COR-L47 (cell line): ENCODE data around the gene GPR68.
"Not testable (repeated sequence)": the region's sequence is repeated elsewhere in the genome, so short reads cannot be mapped to it uniquely, and the experiment has no call there.

Experiments
- DNase-seq: peaks from one replicate; lab custom pipeline; 2025; lab: John Stamatoyannopoulos, UW

The GPR68 gene

DNA sequence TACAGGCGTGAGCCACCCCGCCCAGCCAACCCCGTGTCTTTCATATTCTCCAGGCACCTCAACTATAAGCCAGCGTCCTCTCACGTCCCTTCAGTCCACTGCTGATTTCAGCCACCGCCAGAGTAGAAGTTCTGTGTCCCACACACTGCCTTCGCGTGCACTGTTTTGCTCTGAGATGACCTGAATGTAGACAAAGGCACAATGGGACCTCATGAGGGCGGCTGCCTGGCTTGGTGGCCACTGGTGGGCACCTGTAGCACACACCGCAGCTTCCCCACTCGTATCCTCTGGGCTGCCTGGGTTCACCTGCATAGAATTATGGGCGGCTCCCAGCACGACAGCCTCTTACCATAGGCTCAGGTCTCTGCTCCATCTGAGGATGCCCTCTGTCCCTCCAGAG, 57.2 kb downstream of the GPR68 start:
- no peak for DNase-seq

- DNase-seq, result no peak
These were observed 57.9 kb downstream of the GPR68 start for GRCh38 chr14:91186515-91187066.

DNA sequence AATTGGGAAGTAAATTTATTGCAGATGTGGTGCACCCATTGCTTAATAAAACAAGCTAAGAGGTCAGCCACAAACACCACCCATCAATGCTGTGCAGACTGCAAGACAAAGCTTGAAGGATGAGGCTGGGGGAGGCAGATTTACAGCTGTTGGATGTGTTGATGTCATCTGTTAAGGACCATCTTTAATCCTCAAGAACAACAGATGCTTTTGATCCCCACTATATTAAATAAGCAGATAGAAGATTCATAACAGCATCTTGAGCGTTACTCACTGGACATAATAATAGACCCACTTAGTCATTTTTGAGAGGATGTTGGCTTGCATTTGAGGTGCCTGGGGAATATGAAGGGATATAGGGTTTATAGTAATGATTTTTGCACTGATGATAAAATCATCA, 58.8 kb downstream of the GPR68 start:
- DNase-seq, result no peak

- DNase-seq, result no peak
These were observed 59.9 kb downstream of the GPR68 start for GRCh38 chr14:91184559-91184958.

GRCh38 chr14:91182753-91183152, 61.8 kb downstream of the GPR68 start:
- not testable (repeated sequence) for DNase-seq
